ENCODE data around the gene PCDH7.

The PCDH7 gene

DNA sequence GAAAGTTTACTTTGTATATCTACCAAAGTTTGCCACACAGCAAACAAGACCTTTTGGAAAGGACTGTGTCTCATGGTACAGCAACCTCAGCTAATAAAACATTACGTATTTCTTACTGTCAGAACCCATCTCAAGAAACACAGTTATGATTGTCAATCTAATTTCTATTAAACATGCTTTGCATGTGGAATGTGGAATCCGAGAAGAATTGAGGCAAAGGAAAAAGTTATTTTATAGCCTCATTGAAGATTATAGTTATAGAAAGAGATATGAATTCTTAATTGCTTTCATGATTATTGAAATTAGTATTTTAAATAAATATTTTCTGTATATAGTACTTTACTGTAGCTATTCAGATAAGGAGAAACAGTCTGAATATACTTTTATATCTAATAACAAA, 5.4 kb downstream of the PCDH7 start:
- DNase-seq (ENCODE audit: low spot score): no peak

DNA sequence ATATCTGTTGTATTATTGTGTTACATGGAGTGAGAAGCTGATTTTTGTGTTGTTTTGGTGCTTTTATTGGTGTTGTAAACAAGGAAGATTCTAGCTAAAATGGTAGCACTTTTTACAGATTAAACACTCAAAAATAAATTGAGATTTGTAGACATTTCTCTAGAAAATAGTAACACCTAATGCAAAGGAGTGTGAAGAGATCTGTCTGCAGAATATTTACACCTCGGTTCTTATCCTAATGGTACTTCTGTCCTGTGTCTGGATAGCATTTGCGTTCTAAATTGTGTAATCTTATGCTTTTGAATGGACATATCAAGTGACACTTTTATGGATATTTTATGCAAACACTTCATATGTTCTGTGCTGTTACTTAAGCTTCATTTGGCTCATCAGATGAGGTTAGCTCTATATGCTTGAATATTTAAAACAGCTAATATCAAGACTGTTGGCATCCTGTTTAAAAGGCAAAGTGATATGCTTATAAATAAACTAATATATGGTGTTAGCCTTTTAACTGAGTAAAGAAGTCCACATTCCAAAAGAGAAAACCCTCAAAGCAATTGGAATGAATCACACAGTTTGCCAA, 6.0 kb downstream of the PCDH7 start:
- no peak for DNase-seq (ENCODE audit: low spot score)

DNA sequence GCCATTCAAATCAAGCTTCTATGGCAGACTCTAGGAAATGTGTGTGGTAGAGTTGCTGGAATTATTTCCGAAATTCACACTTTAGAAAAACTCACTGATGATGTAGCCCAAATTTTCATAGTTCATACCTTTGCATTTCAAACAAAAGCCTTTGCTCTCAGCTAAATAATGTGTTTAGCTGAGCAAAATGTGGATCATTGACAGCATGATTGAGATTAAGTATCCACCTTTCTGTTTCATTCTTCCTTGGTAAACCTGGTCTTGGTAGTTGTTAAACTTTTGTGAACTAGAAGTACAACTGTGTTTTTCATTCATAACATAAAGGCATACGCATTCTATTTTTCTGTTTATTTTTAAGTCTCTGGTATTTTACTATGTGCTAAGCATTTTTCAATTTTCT, 7.2 kb downstream of the PCDH7 start:
- DNase-seq (ENCODE audit: low spot score): no peak

DNA sequence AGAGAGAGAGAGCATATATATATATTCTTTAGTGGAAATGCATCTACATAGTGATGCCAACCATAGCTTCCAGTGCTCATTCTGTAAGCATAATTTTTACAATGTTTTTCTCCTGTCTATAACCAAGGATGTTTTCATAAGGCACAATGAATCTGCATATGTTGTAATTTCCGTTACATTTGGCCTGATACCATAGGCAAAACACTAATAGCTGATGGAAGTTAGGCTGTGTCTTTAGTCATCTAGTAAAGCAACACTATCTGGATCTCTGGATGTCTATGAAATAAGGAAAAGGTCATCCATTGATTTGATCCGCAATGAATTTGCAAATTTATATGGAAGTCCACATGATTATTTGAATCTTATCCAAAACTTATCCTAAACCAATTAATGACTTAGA, 8.1 kb downstream of the PCDH7 start:
- no peak for DNase-seq (ENCODE audit: low spot score)

DNA sequence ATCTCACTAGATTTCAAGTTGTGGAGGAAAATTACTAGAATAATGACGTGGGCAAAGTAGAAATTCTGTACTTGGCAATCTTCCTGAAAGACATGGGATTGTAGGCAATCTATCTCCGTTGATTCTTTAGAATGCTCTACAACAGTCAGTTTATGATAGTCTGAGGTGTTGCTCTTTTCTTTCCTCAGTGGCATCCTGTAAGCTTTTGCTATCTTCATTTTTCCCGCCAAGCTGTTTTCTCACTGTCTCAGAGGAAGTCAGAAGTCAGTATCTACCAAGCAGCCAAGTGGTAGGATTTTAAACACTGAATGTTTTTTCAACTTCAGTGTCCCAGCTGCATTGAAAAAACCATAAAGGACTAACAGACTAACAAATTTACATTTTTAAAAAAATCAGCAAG, 23.7 kb downstream of the PCDH7 start:
- no peak for DNase-seq (ENCODE audit: low spot score)

DNA sequence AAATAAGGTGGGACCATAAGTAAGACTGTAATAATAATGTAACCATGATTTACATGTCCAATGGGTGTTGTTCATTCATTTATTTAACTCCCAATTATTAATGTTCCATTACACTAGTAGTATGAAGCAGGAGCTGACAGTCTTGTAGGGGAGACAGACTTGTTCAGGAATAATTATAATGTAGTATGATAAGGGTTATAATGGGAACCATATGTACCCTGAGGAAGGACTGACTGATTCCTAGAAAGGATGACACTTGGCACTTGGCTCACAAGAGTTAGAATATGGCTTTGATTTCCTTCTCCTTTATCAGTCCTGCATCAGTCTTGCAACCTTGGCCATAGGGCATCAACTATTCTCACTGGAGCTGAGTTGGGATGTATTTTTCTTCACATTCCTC, 24.2 kb downstream of the PCDH7 start:
- DNase-seq (ENCODE audit: low spot score): no peak

DNA sequence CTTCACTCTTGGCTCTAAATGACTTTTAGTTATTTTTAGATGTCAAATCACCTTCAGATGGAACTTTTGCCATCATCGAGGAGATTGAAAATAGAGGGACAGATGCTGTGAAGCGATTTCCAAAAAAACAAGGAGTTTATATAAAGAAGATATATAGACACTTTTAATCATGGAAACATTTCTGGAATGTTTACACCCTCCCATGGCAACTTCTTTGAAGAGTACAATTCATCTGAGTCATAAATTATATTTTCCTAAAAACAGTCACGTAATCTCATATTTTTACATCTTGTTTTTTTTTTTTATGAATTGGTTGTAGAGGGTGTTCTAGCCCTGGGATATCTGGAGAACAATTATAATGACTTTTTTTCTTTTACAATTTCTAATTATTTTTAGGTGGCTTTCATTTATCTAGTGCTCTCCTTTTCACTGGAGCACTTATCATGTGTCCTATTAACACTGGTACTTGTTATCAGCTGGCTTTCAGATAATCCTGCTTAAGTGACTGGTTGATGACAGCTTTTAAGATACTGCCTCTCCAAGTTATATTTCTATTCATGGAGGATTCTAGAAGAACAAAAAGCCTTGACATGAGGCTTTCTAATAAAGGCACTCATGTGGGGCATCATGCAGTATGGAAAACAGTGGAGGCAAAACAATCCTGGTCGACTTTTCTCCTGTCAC, 24.9 kb downstream of the PCDH7 start:
- no peak for DNase-seq (ENCODE audit: low spot score)

DNA sequence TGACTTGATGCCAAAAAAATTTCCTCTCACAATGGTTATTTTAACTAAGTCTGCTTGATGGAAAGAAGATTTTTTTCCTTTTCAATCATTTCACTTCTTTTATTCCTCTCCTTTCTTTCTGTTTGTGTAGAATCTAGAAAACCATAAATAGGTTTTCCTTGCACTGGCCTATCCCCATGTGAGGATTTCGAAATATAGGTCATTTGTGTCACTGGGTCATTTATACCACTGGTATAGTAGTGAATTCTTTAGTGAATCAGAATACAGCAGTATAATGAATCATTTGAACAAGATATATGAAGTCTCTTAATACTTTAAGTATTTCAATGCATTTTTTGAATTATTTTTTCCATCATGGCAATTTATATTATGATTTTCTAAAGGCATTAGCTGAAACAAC, 26.6 kb downstream of the PCDH7 start:
- no peak for DNase-seq (ENCODE audit: low spot score)

DNA sequence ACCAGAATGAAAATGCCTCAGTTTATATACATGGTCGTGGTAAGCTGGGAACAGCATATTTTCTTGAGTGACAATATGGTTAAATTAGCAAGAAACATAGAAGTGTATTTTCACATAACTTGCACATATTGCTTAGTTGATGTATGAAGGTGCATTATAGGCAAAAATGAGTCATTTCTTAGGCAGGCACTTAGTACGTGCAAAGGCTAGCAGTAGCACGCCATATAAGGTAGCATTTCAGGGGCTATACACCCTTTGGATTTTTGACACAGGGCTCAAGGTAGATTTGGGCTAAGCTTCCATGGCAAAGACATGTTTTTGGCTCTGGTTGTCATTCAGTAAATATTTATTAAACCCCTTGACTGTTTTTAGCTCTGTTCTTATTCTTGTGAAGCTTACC, 33.1 kb downstream of the PCDH7 start:
- no peak for DNase-seq (ENCODE audit: low spot score)

DNA sequence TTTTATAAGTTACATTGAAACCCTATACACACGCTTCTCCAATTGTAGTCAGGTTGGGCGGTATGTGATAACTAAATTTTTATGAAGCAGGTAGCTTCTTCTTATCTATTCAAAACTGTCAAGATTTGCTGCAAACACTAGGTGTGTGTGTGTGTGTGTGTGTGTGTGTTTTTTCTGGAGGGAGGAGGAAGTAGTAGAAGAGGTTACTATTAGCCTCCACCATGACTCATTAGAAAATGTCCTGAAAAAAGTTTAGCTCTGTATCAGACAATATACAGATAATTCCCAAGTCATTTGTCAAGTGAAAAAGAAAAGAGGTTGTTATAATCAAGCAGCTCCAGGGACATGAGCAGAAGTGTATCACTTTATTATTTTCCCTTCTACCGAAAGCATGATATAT, 33.9 kb downstream of the PCDH7 start:
- DNase-seq (ENCODE audit: low spot score): peak; percentile 8

DNA sequence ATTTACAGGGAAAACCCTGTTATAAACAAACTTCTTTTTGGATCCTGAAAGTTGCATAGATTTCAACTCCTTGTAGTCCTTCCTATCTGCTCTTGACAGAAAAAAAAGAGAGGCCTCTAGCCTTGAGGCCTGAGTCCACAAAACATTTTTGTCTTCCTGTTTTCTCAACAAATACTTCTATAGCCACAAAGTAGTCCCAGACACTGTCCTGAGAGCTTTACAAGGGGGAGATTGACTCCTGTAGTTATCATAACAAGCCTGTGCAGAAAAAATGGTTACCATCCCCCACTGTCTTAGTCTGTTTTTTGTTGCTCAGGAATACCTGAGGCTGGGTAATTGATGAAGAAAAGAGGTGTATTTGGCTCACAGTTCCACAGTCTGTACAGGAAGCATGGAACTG, 35.2 kb downstream of the PCDH7 start:
- DNase-seq (ENCODE audit: low spot score): no peak

DNA sequence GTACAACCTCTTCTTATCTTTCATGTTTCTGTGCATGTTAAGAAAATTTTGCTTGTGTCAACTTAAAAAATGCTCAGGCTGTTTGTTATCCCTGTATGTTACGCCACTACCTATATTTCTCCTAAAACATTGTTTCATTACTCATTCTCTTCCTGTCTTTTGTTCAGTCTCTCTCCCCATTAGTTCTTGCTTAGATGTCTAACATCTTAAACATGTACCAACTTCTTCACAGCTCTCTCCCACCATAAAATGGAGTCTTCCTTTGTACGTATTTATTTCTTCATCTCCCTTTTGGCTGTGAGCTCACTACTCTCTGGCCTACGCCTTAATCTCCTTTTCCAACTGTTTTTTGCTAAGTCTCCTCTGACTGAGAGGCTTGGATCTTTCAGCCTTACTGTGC, 36.4 kb downstream of the PCDH7 start:
- no peak for DNase-seq (ENCODE audit: low spot score)

DNA sequence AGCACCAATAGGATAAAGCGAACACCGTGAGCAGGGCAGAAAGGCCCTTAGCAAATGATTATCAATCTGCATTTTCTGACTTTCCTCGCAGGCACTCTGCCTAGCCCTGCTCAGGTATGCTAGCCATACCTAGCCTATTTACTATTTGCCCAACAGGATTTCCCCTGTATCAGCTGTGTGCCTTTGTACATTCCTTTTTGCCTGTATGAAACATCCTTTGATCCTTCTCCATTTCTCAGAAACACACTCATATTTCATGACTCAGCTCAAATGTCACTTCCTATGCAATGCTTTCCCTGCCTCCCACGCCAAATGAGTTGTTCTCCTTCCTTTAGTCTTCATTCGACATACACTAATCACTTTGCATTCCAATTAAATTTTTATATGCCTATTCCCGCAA, 37.2 kb downstream of the PCDH7 start:
- DNase-seq (ENCODE audit: low spot score): peak; percentile 63

DNA sequence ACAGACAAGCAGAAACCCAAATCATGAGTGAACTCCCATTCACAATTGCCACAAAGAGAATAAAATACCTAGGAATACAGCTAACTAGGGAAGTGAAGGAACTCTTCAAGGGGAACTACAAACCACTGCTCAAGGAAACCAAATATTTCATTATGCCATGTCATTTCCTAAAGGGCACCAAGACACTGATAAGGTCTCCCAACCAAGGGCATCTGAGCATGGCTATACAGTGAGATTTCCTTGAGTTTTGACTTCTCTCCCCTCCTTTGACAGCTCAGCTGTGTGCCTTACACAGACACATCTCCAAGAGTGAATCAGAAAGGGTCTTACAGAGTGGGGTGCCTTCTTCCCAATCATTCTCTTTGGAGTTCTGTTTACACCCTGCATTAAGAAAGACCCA, 40.4 kb downstream of the PCDH7 start:
- DNase-seq (ENCODE audit: low spot score): no peak

DNA sequence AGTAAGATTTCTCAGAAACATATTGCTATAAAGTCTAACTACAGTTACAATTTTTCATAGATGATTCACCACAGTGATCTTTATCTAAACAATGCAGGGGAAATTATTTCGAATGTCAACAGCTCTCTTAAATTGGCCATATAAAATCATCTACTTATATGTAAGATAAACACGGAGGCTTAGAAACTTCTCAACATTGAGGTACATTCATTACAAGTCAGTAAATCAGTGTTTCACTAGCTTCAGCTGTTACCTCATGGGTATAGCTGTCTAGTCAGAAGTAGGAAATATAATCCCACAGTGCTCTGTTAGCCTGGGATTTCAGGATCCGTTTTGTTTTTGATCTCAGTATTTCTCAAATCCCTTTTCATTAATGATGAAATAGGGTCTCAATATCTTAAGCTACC, 43.2 kb downstream of the PCDH7 start:
- no peak for DNase-seq (ENCODE audit: low spot score)

DNA sequence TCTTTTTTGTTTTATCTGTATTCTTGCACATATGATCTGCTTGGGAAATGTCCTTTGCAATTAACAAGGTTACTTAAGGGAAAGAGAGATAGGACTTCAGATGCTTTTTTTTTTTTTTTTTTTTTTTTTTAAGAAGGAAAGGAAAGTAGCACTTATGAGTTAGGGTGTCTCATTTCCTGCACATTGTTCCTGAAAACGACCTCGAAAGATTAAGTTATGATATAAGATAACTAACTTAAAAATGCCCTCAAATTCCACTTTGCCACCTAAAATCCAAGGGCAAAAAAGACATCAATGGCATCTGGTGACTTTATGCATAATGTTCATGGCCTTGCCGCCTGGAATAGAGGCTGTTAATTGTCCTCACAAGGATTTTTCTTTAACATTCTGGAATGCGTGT, 44.9 kb downstream of the PCDH7 start:
- DNase-seq (ENCODE audit: low spot score): no peak

DNA sequence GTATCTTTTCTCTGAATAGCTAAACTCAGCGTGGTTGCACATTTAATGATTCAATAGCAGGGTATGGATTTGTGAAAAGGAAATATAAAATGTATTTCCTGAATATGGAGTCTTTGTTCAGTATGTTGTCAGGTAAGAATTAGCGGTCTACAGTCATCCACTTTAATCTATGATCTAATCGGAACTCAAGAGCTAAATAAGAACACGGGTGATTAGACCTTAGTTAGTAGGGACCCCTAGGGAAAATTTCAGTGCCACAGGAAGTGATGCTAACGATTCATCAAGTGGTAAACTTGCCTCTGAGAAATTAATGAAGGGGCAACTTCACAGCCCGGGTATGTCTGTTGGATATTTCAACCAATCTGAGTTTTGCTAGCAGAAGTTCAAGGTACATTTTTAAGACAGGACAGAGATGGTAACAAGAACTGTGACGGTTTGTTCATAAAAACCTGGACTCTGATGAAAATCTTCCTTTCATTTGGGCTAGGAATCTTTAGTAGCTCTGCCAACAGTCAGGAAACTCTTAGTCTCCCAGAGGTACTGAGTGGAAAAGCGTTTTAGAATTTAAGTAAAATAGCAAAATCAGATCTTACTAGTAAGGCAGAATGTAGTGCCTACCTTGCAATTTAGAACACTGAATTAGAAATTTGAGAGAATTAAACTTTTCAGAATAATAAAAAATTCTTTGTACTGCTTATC, 47.1 kb downstream of the PCDH7 start:
- DNase-seq (ENCODE audit: low spot score): no peak

DNA sequence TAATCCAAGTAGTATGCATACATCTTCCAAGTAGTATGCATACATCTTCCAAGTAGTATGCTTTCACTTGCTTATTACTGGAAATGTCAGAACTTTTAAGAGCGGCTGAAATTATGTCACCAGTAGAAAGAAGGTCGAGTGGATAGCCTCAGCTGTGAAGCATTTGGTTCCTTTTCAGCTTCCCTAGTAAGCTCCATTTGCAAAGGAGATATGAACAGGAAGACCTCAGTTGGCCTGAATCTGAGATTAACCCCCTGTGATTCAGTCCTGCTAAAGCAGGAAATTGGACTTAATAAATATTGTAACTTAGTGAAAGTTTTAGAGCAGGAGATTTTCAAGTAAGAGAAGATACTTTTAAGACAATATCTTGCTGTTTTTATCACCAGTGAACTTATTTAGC, 48.1 kb downstream of the PCDH7 start:
- DNase-seq (ENCODE audit: low spot score): no peak

DNA sequence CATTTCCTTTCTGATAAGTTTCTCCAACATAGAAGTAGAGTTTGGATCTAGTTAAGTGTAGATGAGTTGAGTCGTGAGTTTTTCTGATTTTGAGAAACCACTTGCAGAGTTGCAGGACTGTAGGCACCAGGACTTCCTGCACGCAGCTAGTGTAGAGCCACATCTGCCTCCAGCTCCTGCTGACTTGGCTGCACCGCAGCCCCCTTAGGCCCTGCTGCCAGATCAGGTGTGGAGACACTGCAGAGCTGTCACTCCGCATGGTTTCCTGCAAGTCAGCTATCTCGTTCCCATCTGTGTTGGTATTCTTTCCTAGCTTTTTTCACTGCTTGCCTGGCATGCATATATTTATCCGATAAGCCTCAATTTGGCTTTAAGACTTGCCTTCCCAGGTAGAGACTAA, 48.9 kb downstream of the PCDH7 start:
- no peak for DNase-seq (ENCODE audit: low spot score)

DNA sequence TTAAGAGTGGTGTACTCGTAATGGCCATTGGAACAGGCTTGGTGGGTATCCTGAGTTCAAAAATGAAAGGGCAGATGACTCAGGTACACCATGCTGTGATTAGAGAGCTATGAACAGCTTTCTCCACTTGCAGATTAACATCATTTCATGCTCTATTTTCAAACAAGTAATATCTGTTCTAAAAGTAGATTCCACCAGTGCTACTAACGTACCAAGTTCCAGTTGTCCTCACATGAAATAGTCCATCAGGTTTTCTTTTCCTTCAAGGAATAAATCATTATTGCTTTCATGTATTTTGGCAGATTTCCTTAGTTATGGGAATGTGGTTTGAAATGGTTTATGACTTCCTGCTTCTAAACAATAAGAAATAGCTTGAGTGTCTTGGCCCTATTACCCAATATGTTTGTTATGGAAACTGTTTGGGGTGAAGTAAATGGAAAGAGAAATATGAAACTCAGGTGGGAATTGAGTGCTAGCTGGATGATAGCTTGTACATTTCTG, 49.9 kb downstream of the PCDH7 start:
- no peak for DNase-seq (ENCODE audit: low spot score)

DNA sequence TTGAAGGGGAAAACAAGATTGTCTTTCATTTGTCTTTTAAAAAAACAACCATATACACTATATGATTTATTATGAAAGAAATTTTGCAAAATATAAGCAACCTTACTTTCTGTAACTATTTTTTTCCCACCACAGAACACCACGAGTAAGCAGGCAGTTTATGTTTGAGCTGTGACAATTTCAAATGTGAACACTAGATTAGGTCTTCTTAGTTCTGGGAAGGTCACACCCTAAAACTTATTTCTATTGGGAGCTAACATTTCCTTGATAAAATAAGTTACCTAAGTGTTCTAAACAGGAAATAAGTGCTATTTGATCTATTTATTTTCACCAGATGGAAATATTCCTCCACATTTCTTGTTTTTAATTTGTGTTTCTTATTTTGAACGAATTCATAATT, 50.6 kb downstream of the PCDH7 start:
- DNase-seq (ENCODE audit: low spot score): no peak

DNA sequence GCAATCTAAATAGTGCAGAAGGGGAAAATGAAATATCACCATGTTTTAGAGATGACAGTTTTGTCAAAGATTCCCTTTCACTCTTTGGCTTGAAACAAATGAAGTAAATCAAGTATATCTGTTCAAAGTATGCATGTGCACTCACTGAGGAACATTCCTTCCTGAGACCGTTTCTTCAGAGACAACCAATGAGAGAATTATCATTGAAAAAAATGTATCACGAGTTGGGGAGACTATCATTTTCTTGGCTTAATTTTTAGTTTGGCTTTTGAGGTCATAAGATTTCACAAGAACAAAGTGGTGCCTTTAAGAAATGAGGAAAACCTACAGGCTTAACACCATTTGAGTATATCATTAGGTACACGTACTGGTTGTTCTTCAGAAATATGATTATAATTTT, 56.3 kb downstream of the PCDH7 start:
- DNase-seq (ENCODE audit: low spot score): no peak

DNA sequence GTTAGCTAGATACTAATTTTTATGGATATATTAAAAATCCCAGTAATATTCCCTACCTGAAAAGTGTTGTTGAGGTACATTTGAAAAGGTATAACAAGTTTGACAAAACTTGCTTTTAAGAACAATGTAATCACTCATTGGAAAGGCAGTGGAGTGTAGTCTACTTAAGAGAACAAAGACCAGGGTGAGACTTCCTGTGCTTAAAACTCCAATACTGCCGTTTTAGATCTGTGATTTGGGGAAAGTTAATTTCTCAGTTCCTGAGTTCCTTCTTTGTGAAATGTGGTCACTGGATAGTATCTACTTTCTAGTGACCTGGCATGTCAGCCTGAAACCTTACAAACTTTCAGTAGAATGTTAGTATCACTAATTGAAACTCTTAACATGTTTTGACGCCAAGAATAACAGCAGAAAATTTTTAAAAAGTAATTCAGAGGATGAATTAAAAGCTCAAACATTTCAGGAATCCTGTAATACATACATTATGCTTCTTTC, 56.8 kb downstream of the PCDH7 start:
- DNase-seq (ENCODE audit: low spot score): no peak
